Measurements from ENCODE around the gene MRPS2. TPM values are rescaled to one million over a fixed set of nuclear protein-coding genes. Genes with fewer than 3 reads are reported as not detected.

Gene MRPS2
- 104 to 133 TPM (median 129 TPM) in 5 replicates for total RNA-seq (2022; extraction: Qiagen RNA extraction)

DNA sequence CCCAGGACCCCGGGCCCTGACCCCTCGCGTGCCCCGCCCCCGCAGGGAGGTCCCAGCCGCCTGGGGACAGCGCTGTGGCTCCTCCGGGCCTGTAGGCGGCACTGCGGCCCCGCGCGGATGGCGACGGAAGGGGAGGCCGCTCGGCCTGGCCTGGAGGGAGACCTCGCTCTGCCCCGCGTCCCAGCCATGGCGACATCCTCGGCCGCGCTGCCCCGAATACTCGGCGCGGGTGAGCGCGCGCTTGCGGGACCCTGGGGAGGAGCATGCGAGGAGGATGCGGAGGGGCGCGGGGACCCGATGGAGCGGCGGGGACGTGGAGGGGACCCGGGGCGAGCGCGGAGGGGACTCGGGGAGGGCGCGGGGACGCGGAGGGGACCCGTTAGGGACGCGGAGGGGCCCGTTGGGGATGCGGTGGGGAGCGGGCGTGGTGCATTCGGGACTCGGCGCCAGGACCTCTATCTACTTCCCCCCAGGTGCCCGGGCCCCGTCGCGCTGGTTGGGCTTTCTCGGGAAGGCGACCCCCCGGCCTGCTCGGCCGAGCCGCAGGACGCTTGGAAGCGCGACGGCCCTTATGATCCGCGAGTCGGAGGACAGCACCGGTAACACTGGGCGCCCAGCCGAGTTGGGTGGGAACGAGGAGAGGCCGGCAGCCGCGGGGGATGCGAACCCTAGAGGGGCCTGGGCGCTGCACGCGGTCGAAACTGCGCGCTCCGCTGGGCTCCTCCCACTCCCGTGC is at the start of gene MRPS2:
Gene MRPS2 (plus strand): TSS at position 158 of the 736 bp plus-strand sequence. CDS start 29 bp downstream, at position 187.

DNA sequence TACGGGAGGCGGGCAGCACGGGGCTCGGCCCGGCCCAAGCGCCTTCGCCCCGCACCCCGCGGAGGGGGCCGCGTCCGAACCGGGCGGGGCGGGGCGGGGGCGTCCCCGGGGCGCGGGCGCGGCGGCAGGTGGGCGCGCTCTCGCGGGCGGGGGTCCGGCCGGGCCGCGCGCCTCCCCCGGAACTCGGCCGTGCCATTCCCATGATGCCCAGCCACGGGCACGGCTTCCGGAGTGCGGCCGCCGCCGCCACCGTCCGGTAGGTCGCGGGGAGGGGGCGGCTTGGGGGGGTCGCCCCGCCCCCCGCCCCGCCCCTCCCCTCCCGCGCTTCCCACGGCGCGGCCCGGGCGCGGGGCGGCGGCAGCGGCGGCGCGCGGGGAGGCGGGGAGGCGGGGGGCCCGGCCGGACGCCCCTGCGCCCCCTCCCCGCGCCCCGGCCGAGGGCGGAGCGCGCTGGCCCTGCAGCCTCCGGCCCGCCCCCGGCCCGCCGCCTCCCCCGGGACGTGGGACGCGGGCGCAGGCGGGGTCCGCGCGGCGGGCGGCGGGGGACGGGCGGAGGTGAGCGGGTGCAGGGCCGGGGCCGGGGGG is 20.9 kb upstream of the MRPS2 start, which contains the start of gene PPP1R26:
Gene PPP1R26 (plus strand): TSS at position 314 of the 584 bp plus-strand sequence. CDS start 4,729 bp downstream, outside the sequence.

DNA sequence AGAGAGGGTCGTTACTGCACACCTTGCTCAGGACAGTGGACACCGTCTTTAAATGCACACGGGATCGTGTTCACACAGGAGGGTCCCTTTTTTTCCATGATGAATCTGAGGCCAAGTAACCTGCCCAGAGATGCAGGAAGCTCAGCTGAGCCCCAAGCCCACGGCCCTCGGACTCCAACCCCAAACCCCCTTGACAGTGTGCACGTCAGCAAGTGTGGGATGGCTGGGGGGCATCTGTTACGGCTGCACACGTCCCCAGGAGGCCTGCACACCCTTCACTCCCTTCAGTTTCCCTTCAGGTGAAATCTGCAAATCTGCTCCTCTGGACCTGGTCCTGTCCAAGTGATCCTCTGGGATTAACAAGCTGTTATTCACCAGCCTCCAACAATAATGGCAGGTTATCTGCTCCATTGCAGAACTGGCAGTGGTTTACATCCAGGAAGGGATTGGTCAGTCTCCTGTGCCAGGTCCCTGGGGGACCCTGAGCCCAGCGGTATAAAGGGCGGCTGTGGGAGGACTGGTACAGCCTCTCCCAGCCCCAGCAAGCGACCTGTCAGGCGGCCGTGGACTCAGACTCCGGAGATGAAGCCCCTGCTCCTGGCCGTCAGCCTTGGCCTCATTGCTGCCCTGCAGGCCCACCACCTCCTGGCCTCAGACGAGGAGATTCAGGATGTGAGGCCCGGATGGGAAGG is 20.6 kb downstream of the MRPS2 start, which contains the start of gene LCN1:
Gene LCN1 (plus strand): TSS at position 525 of the 692 bp plus-strand sequence. CDS start 58 bp downstream, at position 583.

DNA sequence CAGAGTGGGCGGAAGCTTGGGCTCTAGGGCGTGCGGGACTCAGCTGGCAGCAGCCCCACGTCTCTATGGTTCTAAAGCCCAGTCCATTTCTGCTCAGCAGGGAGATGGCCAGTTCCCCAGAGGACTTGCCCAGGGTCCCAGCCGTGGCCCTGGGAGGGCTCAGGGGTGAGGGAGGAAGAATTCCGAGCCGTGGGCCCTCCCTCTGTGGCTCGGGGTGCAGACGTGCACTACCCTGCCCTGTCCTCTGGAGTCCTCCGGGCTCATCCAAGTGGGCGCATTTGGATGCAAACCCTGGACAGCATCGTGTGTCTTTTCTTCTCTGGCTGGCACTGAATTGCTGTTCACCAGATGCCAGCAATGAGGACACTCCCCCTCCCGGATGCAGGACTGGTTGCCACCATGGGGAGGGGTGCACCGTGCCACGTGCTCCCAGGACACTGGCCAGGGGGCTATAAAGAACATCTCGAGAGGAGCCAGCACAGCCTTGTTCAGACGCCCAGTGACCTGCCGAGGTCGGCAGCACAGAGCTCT is 45.2 kb downstream of the MRPS2 start, which contains the start of gene OBP2A:
Gene OBP2A (plus strand): TSS at position 481 of the 531 bp plus-strand sequence. CDS start 55 bp downstream, outside the sequence.

Other genes with a start within 250 kb of the MRPS2 start
- gene PPP1R26, start 20.9 kb upstream of the MRPS2 start, total RNA-seq (2022; extraction: Qiagen RNA extraction) = 15.2 to 20.2 TPM (median 18.8 TPM) in 5 replicates
- gene LCN1, start 20.8 kb downstream of the MRPS2 start, total RNA-seq (2022; extraction: Qiagen RNA extraction) = 0.15 to 0.20 TPM in 2 of 5 replicates, not detected in the others
- 0.14 TPM in 1 of 5 replicates, not detected in the others for gene OBP2A, start 45.4 kb downstream of the MRPS2 start, total RNA-seq (2022; extraction: Qiagen RNA extraction)
- 0.27 to 0.46 TPM (median 0.37 TPM) in 5 replicates for gene PAEP, start 61.1 kb downstream of the MRPS2 start, total RNA-seq (2022; extraction: Qiagen RNA extraction)
- gene GLT6D1, start 138.9 kb downstream of the MRPS2 start, total RNA-seq (2022; extraction: Qiagen RNA extraction) = not detected in 5 replicates
- gene LCN9, start 162.6 kb downstream of the MRPS2 start, total RNA-seq (2022; extraction: Qiagen RNA extraction) = 0.13 to 0.16 TPM in 2 of 5 replicates, not detected in the others
- 0.09 to 0.12 TPM in 2 of 5 replicates, not detected in the others for gene SOHLH1, start 198.8 kb downstream of the MRPS2 start, total RNA-seq (2022; extraction: Qiagen RNA extraction)
- gene KCNT1, start 201.5 kb downstream of the MRPS2 start, total RNA-seq (2022; extraction: Qiagen RNA extraction) = not detected in 5 replicates